Urinary bladder (tissue), 4 donors: Measurements from ENCODE around the gene FIBP. TPM values are rescaled to one million over a fixed set of nuclear protein-coding genes. Genes with fewer than 3 reads are reported as not detected.
"Not testable (repeated sequence)": the region's sequence is repeated elsewhere in the genome, so short reads cannot be mapped to it uniquely, and the experiment has no call there.

Experiments
- DNase-seq: peaks from one replicate; pipeline ENCODE4 v3.0.0-alpha.2; 2015; ENCODE audit errors: extremely low spot score
- H3K27ac ChIP-seq: one replicate; pipeline ENCODE4 v1.5.1; 2013; ENCODE audit warnings: low read depth, mild to moderate bottlenecking, moderate library complexity
- H3K36me3 ChIP-seq: one replicate; pipeline ENCODE4 v1.6.1; 2013; ENCODE audit warnings: mild to moderate bottlenecking, moderate library complexity; ENCODE audit not compliant: insufficient read depth
- H3K4me1 ChIP-seq: one replicate; pipeline ENCODE4 v1.6.1; 2013; ENCODE audit warnings: mild to moderate bottlenecking, moderate library complexity; ENCODE audit not compliant: insufficient read depth
- H3K4me3 ChIP-seq: one replicate; pipeline ENCODE4 v1.5.1; 2013; ENCODE audit warnings: low read depth, low read length
- WGBS: extraction: QIAGEN DNeasy Blood & Tissue Kit; methylation state at CpG from one replicate; pipeline ENCODE4 v1.1.7; 2013; 5-methylcytosine and 5-hydroxymethylcytosine counted together
- polyA plus RNA-seq: library from polyadenylated mRNA; stranded (reverse); fragments of 200-250 nt; gene quantifications from one replicate; pipeline ENCODE4 v1.2.3, GENCODE V29; 2013
- total RNA-seq: library from RNA; depleted of rRNA; stranded (reverse); fragments of >200 nt; gene quantifications from one replicate; pipeline ENCODE4 v1.2.3, GENCODE V29; 2014
- donor health status: healthy with polysubstance abuse.
- donor health status: healthy.

FIBP gene
- total and polyA plus RNA-seq, 2 donors: 60.7 to 64.0 TPM

GRCh38 chr11:65851811-65852507, 36.3 kb downstream of the FIBP start:
- WGBS: 85% methylated on average over 10 of the region's 10 CpGs
- H3K4me3 ChIP-seq: no peak overlapping the region
- H3K4me1 ChIP-seq: no peaks in the 10 kb centered on the region
- H3K36me3 ChIP-seq: peaks cover 5% of the 10 kb centered on the region
- H3K27ac ChIP-seq: no peak overlapping the region
- DNase-seq: no peak

GRCh38 chr11:65851083-65851579, 37.1 kb downstream of the FIBP start:
- H3K4me3 ChIP-seq: no peak overlapping the region
- no peak overlapping the region for H3K27ac ChIP-seq
- no peak for DNase-seq
- H3K4me1 ChIP-seq: no peaks in the 10 kb centered on the region
- 87% methylated on average over 14 of the region's 14 CpGs for WGBS
- H3K36me3 ChIP-seq: peaks cover 5% of the 10 kb centered on the region

GRCh38 chr11:65850217-65851082, 37.8 kb downstream of the FIBP start:
- H3K4me3 ChIP-seq: no peak overlapping the region
- no peak for DNase-seq
- 77% methylated on average over 20 of the region's 20 CpGs for WGBS
- H3K27ac ChIP-seq: no peak overlapping the region
- no peaks in the 10 kb centered on the region for H3K4me1 ChIP-seq
- H3K36me3 ChIP-seq: peaks cover 5% of the 10 kb centered on the region

- WGBS: 43% methylated on average over 16 of the region's 16 CpGs
- H3K36me3 ChIP-seq: peaks cover 5% of the 10 kb centered on the region
- no peak for DNase-seq
Measured at GRCh38 chr11:65849771-65850216, 38.5 kb downstream of the FIBP start.

GRCh38 chr11:65849366-65849765, 38.9 kb downstream of the FIBP start:
- H3K4me1 ChIP-seq: no peaks in the 10 kb centered on the region
- no peak overlapping the region for H3K4me3 ChIP-seq
- 71% methylated on average over 8 of the region's 8 CpGs for WGBS
- no peak overlapping the region for H3K27ac ChIP-seq
- DNase-seq: no peak
- peaks cover 5% of the 10 kb centered on the region for H3K36me3 ChIP-seq

More at GRCh38 chr11:65849771-65850216, 38.5 kb downstream of the FIBP start:
- H3K4me3 ChIP-seq: no peak overlapping the region
- no peak overlapping the region for H3K27ac ChIP-seq
- H3K4me1 ChIP-seq: no peaks in the 10 kb centered on the region

- H3K4me3 ChIP-seq, H3K36me3 ChIP-seq, H3K4me1 ChIP-seq, DNase-seq, H3K27ac ChIP-seq: not testable (repeated sequence)
- WGBS: 63% methylated on average over 7 of the region's 7 CpGs
Measured at GRCh38 chr11:65848693-65849092, 39.6 kb downstream of the FIBP start.

GRCh38 chr11:65847746-65848145, 40.5 kb downstream of the FIBP start:
- peaks cover 3% of the 10 kb centered on the region for H3K36me3 ChIP-seq
- no peak for DNase-seq
- WGBS: 82% methylated on average over 3 of the region's 3 CpGs

GRCh38 chr11:65844231-65844872, 43.9 kb downstream of the FIBP start:
- Histone ChIP-seq H3K4me1 (no peaks in the 10 kb centered on the region), H3K4me3 (no peak overlapping the region), H3K36me3 (no peaks in the 10 kb centered on the region), H3K27ac (no peak overlapping the region)
- no peak for DNase-seq
- 82% methylated on average over 10 of the region's 10 CpGs for WGBS

More at GRCh38 chr11:65847746-65848145, 40.5 kb downstream of the FIBP start:
- no peaks in the 10 kb centered on the region for H3K4me1 ChIP-seq
- H3K4me3 ChIP-seq: no peak overlapping the region
- H3K27ac ChIP-seq: no peak overlapping the region

GRCh38 chr11:65843811-65844210, 44.5 kb downstream of the FIBP start:
- no peak overlapping the region for H3K27ac ChIP-seq
- no peak for DNase-seq

GRCh38 chr11:65842144-65842543, 46.1 kb downstream of the FIBP start:
- WGBS: 96% methylated on average over 4 of the region's 4 CpGs
- no peaks in the 10 kb centered on the region for H3K4me1 ChIP-seq
- H3K27ac ChIP-seq: no peak overlapping the region
- DNase-seq: no peak
- H3K36me3 ChIP-seq: no peaks in the 10 kb centered on the region
- no peak overlapping the region for H3K4me3 ChIP-seq

More at GRCh38 chr11:65843811-65844210, 44.5 kb downstream of the FIBP start:
- WGBS: 90% methylated on average over 3 of the region's 3 CpGs
- Histone ChIP-seq H3K4me3 (no peak overlapping the region), H3K36me3 (no peaks in the 10 kb centered on the region), H3K4me1 (no peaks in the 10 kb centered on the region)

GRCh38 chr11:65834202-65834601, 54.1 kb downstream of the FIBP start:
- H3K4me1 ChIP-seq: no peaks in the 10 kb centered on the region
- H3K27ac ChIP-seq: no peak overlapping the region
- 50% methylated on average over 6 of the region's 6 CpGs for WGBS

More at GRCh38 chr11:65834202-65834601, 54.1 kb downstream of the FIBP start:
- H3K36me3 ChIP-seq: no peaks in the 10 kb centered on the region
- no peak for DNase-seq
- no peak overlapping the region for H3K4me3 ChIP-seq
